SK-N-SH (cell line): ENCODE measurements around the gene ZNF25. TPM values are rescaled to one million over a fixed set of nuclear protein-coding genes. Genes with fewer than 3 reads are reported as not detected.

Experiments
- CTCF ChIA-PET: fragments of 300-600, 350-600 bp; formaldehyde crosslinking; extraction: SDS; loops from one replicate; lab custom pipeline; 2021; lab: Yijun Ruan, JAX
- POLR2A ChIA-PET: fragments of 350-600 bp; sonication (Branson Sonifier 250); formaldehyde crosslinking; extraction: SDS; loops from one replicate; lab custom pipeline; 2020; ENCODE audit warnings: antibody characterized with exemption, inconsistent platforms; lab: Yijun Ruan, JAX
- DNase-seq: peaks from one replicate; pipeline ENCODE4 v3.0.0; 2012
- H2AFZ ChIP-seq: fragments of 200-600 bp; sonication (generic); 2 replicates; pipeline ENCODE4 v1.8.1; 2016; ENCODE audit warnings: antibody characterized with exemption, mild to moderate bottlenecking, low read depth
- H3F3A ChIP-seq: fragments of 200-600 bp; sonication (generic); replicated peaks from 2 replicates; pipeline ENCODE3; 2016; ENCODE audit warnings: antibody characterized with exemption, mild to moderate bottlenecking; ENCODE audit not compliant: insufficient read depth
- H3K27ac ChIP-seq, 2 experiments: fragments of 200-500 bp in 1 of 2; fragments of 200-600 bp in 1 of 2; sonication (Bioruptor generic) in 1 of 2; sonication (generic), shearing (Covaris generic) in 1 of 2; 2 replicates each; pipeline versions ENCODE4 v1.5.1 to v1.6.1; 2014 to 2016; ENCODE audit warnings: low read depth in 2 of 2, inconsistent platforms in 1 of 2, low read length in 1 of 2, mild to moderate bottlenecking in 1 of 2, mixed read lengths in 1 of 2
- H3K27me3 ChIP-seq: fragments of 200-600 bp; sonication (generic), shearing (Covaris generic); 2 replicates; pipeline ENCODE4 v1.6.1; 2016; ENCODE audit warnings: mixed run types; ENCODE audit not compliant: insufficient read depth
- H3K36me3 ChIP-seq, 2 experiments: fragments of 200-500 bp in 1 of 2; fragments of 200-600 bp in 1 of 2; sonication (Bioruptor generic) in 1 of 2; sonication (generic) in 1 of 2; replicated peaks in 1 of 2; 2 replicates each; pipeline versions ENCODE3 to v1.5.1; 2014 to 2016; ENCODE audit warnings: low read length in 1 of 2, mild to moderate bottlenecking in 1 of 2; ENCODE audit not compliant: insufficient read depth in 2 of 2, control insufficient read depth in 1 of 2
- H3K4me1 ChIP-seq, 2 experiments: fragments of 200-500 bp in 1 of 2; fragments of 200-600 bp in 1 of 2; sonication (Bioruptor generic) in 1 of 2; sonication (generic), shearing (Covaris generic) in 1 of 2; 2 replicates each; pipeline versions ENCODE4 v1.5.1 to v1.6.1; 2014 to 2016; ENCODE audit warnings: low read depth in 1 of 2, low read length in 1 of 2, mixed run types in 1 of 2; ENCODE audit not compliant: insufficient read depth in 2 of 2, control insufficient read depth in 1 of 2
- H3K4me2 ChIP-seq: fragments of 200-600 bp; sonication (generic), shearing (Covaris generic); 2 replicates; pipeline ENCODE4 v1.6.1; 2017; ENCODE audit warnings: mixed run types
- H3K4me3 ChIP-seq, 2 experiments: fragments of 200-500 bp in 1 of 2; fragments of 200-600 bp in 1 of 2; sonication (Bioruptor generic) in 1 of 2; sonication (generic), shearing (Covaris generic) in 1 of 2; 2 replicates each; pipeline versions ENCODE4 v1.5.1 to v1.8.1; 2014 to 2016; ENCODE audit warnings: low read depth in 2 of 2, inconsistent platforms in 1 of 2, low read length in 1 of 2, mild to moderate bottlenecking in 1 of 2, mixed read lengths in 1 of 2, moderate library complexity in 1 of 2
- H3K79me2 ChIP-seq: fragments of 200-600 bp; sonication (generic); 2 replicates; pipeline ENCODE4 v1.8.1; 2017; ENCODE audit warnings: mild to moderate bottlenecking; ENCODE audit not compliant: insufficient read depth
- H3K9ac ChIP-seq: fragments of 200-600 bp; sonication (generic); 2 replicates; pipeline ENCODE4 v1.6.1; 2017; ENCODE audit warnings: mixed run types
- H3K9me2 ChIP-seq: fragments of 200-600 bp; sonication (generic); 2 replicates; pipeline ENCODE4 v1.6.1; 2017; ENCODE audit warnings: mixed run types
- H3K9me3 ChIP-seq: fragments of 200-600 bp; sonication (generic); 2 replicates; pipeline ENCODE4 v1.6.1; 2017; ENCODE audit warnings: mixed run types, mild to moderate bottlenecking, moderate library complexity
- H4K20me1 ChIP-seq: fragments of 200-600 bp; sonication (generic); 2 replicates; pipeline ENCODE4 v1.6.1; 2017; ENCODE audit warnings: mild to moderate bottlenecking, mixed run types; ENCODE audit not compliant: insufficient read depth
- CHD2 ChIP-seq: fragments of 150-350 bp; IDR thresholded peaks from 2 replicates; pipeline ENCODE4 v1.6.1; 2018; ENCODE audit warnings: low read length; ENCODE audit not compliant: partially characterized antibody
- CTCF ChIP-seq: fragments of 200-600 bp; sonication (generic); IDR thresholded peaks from 2 replicates; pipeline ENCODE4 v1.6.1; 2017; ENCODE audit warnings: antibody characterized with exemption, mild to moderate bottlenecking, moderate library complexity
- ELF1 ChIP-seq: IDR thresholded peaks from 2 replicates; pipeline ENCODE4 v1.4.0; 2012
- EP300 ChIP-seq, 2 experiments: IDR thresholded peaks; 2 replicates each; pipeline versions ENCODE4 v1.4.0 to v1.6.1; 2012; ENCODE audit warnings: borderline replicate concordance in 1 of 2, low read depth in 1 of 2, low read length in 1 of 2
- EZH2phosphoT487 ChIP-seq: fragments of 200-600 bp; sonication (generic); IDR thresholded peaks from 2 replicates; pipeline ENCODE4 v1.6.1; 2017; ENCODE audit warnings: low read depth, mixed run types, mild to moderate bottlenecking, antibody characterized with exemption, moderate library complexity, borderline replicate concordance
- FOSL2 ChIP-seq: IDR thresholded peaks from 2 replicates; pipeline ENCODE4 v1.4.0; 2012; ENCODE audit warnings: low read depth, mild to moderate bottlenecking, moderate library complexity, borderline replicate concordance
- FOXJ3 ChIP-seq: sonication (generic); formaldehyde crosslinking; IDR thresholded peaks from 2 replicates; pipeline ENCODE4 v1.5.1; 2020; ENCODE audit warnings: mild to moderate bottlenecking, missing genetic modification reagents
- FOXM1 ChIP-seq: IDR thresholded peaks from 2 replicates; pipeline ENCODE4 v1.4.0; 2012; ENCODE audit warnings: low read depth, mild to moderate bottlenecking
- GABPA ChIP-seq: IDR thresholded peaks from 2 replicates; pipeline ENCODE4 v1.4.0; 2012; ENCODE audit warnings: low read depth, mild to moderate bottlenecking
- JUND ChIP-seq: IDR thresholded peaks from 2 replicates; pipeline ENCODE4 v1.4.0; 2012
- MEF2A ChIP-seq: IDR thresholded peaks from 2 replicates; pipeline ENCODE4 v1.4.0; 2012; ENCODE audit warnings: low read depth, borderline replicate concordance
- MXI1 ChIP-seq: IDR thresholded peaks from 2 replicates; pipeline ENCODE4 v1.6.1; 2012; ENCODE audit warnings: mild to moderate bottlenecking, low read depth, low read length, improper control_type of control experiment
- RAD21 ChIP-seq: IDR thresholded peaks from 2 replicates; pipeline ENCODE4 v1.6.1; 2012; ENCODE audit warnings: mild to moderate bottlenecking, low read length
- RCOR1 ChIP-seq: fragments of 150-350 bp; IDR thresholded peaks from 2 replicates; pipeline ENCODE4 v1.6.1; 2017; ENCODE audit warnings: antibody characterized with exemption, low read length
- RFX5 ChIP-seq: IDR thresholded peaks from 2 replicates; pipeline ENCODE4 v1.6.1; 2012; ENCODE audit warnings: mild to moderate bottlenecking, improper control_type of control experiment, low read length
- SMC3 ChIP-seq: IDR thresholded peaks from 2 replicates; pipeline ENCODE4 v1.6.1; 2012; ENCODE audit warnings: low read depth, low read length, improper control_type of control experiment
- TAF1 ChIP-seq: IDR thresholded peaks from 2 replicates; pipeline ENCODE4 v1.6.1; 2012; ENCODE audit warnings: low read depth, mild to moderate bottlenecking, low read length, moderate library complexity, borderline replicate concordance
- TCF12 ChIP-seq: IDR thresholded peaks from 2 replicates; pipeline ENCODE4 v1.4.0; 2012
- TEAD4 ChIP-seq: IDR thresholded peaks from 2 replicates; pipeline ENCODE4 v1.4.0; 2012; ENCODE audit warnings: mild to moderate bottlenecking, borderline replicate concordance; ENCODE audit not compliant: insufficient read depth
- USF1 ChIP-seq: IDR thresholded peaks from 2 replicates; pipeline ENCODE4 v1.4.0; 2012; ENCODE audit warnings: low read depth, borderline replicate concordance
- USF2 ChIP-seq: fragments of 150-350 bp; IDR thresholded peaks from 2 replicates; pipeline ENCODE4 v1.6.1; 2017; ENCODE audit warnings: antibody characterized with exemption, low read length, low read depth, borderline replicate concordance
- YY1 ChIP-seq: IDR thresholded peaks from 2 replicates; pipeline ENCODE4 v1.4.0; 2012; ENCODE audit warnings: low read depth, mild to moderate bottlenecking
- ZBTB33 ChIP-seq: IDR thresholded peaks from 2 replicates; pipeline ENCODE4 v1.4.0; 2012; ENCODE audit warnings: low read depth, borderline replicate concordance
- WGBS: methylation state at CpG from one replicate; pipeline ENCODE4 v1.1.6; 2017; ENCODE audit warnings: low lambda C conversion rate; 5-methylcytosine and 5-hydroxymethylcytosine counted together
- polyA plus RNA-seq, 3 experiments: library from polyadenylated mRNA; depleted of rRNA; stranded (reverse); fragments of >200 nt; gene quantifications; 2 replicates each; pipeline ENCODE4 v1.2.3, GENCODE V29; 2012

Gene ZNF25
- polyA plus RNA-seq, 1 of the 3 experiments (the other 2 are of a cell fraction): 3.6 TPM

- peak; percentile 98 for TF ChIP-seq YY1
- peak; percentile 50; the same call in 1 of the 2 replicates for TF ChIP-seq TAF1
- TF ChIP-seq EZH2phosphoT487: no peak
- TF ChIP-seq RCOR1: peak; percentile 27; the same call in 1 of the 2 replicates
- TF ChIP-seq RFX5: no peak
- TF ChIP-seq USF2: no peak
- no peak for TF ChIP-seq FOXM1
- no peak for TF ChIP-seq FOXJ3 (CRISPR knock-in tag)
- TF ChIP-seq GABPA: no peak
- no peak for TF ChIP-seq TCF12
- no peak for TF ChIP-seq TEAD4
- TF ChIP-seq RAD21: peak; percentile 74
- TF ChIP-seq FOSL2: no peak
Measured at GRCh38 chr10:37976091-37976879, at the start of gene ZNF25 (continued).

- CTCF ChIA-PET: no interaction called here
- no peaks in the 10 kb centered on the region for H3K4me1 ChIP-seq
- POLR2A ChIA-PET: no interaction called here
- WGBS: 96% methylated on average over 3 of the region's 3 CpGs
- H3K79me2 ChIP-seq: no peaks in the 10 kb centered on the region
- H3F3A ChIP-seq: no peaks in the 10 kb centered on the region
- no peak overlapping the region for H2AFZ ChIP-seq
- H3K9ac ChIP-seq: no peak overlapping the region
- 0 out of 2 replicates have a peak, but pooled peaks cover under 1% of the 10 kb centered on the region for H3K9me3 ChIP-seq
- no peaks in the 10 kb centered on the region for H3K27me3 ChIP-seq
- TF ChIP-seq ZBTB33: no peak
- TF ChIP-seq SMC3: no peak
- no peak for TF ChIP-seq CHD2
- TF ChIP-seq TAF1: no peak
- TF ChIP-seq CTCF: no peak
- TF ChIP-seq FOXJ3 (CRISPR knock-in tag): no peak
- no peak for TF ChIP-seq RFX5
- no peak for TF ChIP-seq MXI1
- TF ChIP-seq JUND: no peak
- no peak for TF ChIP-seq EP300 (IDR thresholded peaks at IDR 0.05; ENCODE audit: borderline replicate concordance in 1 of 2, low read depth in 1 of 2, low read length in 1 of 2)
- no peak for TF ChIP-seq YY1
- TF ChIP-seq EZH2phosphoT487: no peak
- TF ChIP-seq FOXM1: no peak
- no peak for TF ChIP-seq USF2
- no peak for TF ChIP-seq USF1
- TF ChIP-seq ELF1: no peak
- no peak for TF ChIP-seq RCOR1
- TF ChIP-seq RAD21: no peak
- no peak for TF ChIP-seq MEF2A
- no peak for DNase-seq
- H4K20me1 ChIP-seq: no peaks in the 10 kb centered on the region
- H3K27ac ChIP-seq: no peak overlapping the region
- peaks cover 44 to 56% of the 10 kb centered on the region in 2 experiments for H3K36me3 ChIP-seq
- no peak overlapping the region for H3K4me3 ChIP-seq
- no peak overlapping the region for H3K4me2 ChIP-seq
- no peaks in the 10 kb centered on the region for H3K9me2 ChIP-seq
Measured at GRCh38 chr10:38025283-38025682, 48.8 kb upstream of the ZNF25 start.
